Muscle of back (tissue), 11 donors: ENCODE data around the gene ATP9A. TPM values are rescaled to one million over a fixed set of nuclear protein-coding genes. Genes with fewer than 3 reads are reported as not detected.
A peak's percentile ranks its signal among the peaks of the same experiment; 100 is the strongest.
"Not testable (repeated sequence)": the region's sequence is repeated elsewhere in the genome, so short reads cannot be mapped to it uniquely, and the experiment has no call there.

Experiments used
- DNase-seq, 3 donors: peaks; one replicate each; pipeline versions ENCODE4 v3.0.0 to v3.0.0-alpha.2; 2013
- polyA plus RNA-seq, 10 donors: library from polyadenylated mRNA; unstranded; fragments of 120-200 nt; gene quantifications; one replicate each; pipeline ENCODE4 v1.2.1, GENCODE V29; 2013; ENCODE audit not compliant: insufficient read length in 10 of 10

Gene ATP9A
- polyA plus RNA-seq, 10 donors = 45.9 to 97.3 (median 59.9) TPM

- no peak for DNase-seq
Measured at GRCh38 chr20:51797357-51798025, 29.3 kb upstream of the ATP9A start.

- no peak for DNase-seq
Measured at GRCh38 chr20:51796340-51796739, 28.1 kb upstream of the ATP9A start.

GRCh38 chr20:51792960-51793359 lies 24.8 kb upstream of the ATP9A start:
- DNase-seq = no peak

GRCh38 chr20:51791626-51792025 lies 23.4 kb upstream of the ATP9A start:
- no peak for DNase-seq

- no peak for DNase-seq
Measured at GRCh38 chr20:51790256-51790655, 22.1 kb upstream of the ATP9A start.

GRCh38 chr20:51789434-51789833 lies 21.2 kb upstream of the ATP9A start:
- DNase-seq = no peak

- DNase-seq = no peak
Measured at GRCh38 chr20:51788822-51789221, 20.6 kb upstream of the ATP9A start.

GRCh38 chr20:51784299-51784698 lies 16.1 kb upstream of the ATP9A start:
- no peak for DNase-seq

- not testable (repeated sequence) for DNase-seq
Measured at GRCh38 chr20:51778229-51778759, 10.1 kb upstream of the ATP9A start.

- DNase-seq = no peak
Measured at GRCh38 chr20:51775241-51775640, 7.1 kb upstream of the ATP9A start.

- no peak for DNase-seq
Measured at GRCh38 chr20:51772236-51772635, 4.0 kb upstream of the ATP9A start.

- DNase-seq = no peak
Measured at GRCh38 chr20:51769976-51770615, 1.9 kb upstream of the ATP9A start.

GRCh38 chr20:51768759-51769517 lies 748 bp upstream of the ATP9A start:
- DNase-seq = peak in 1 of 3 donors; percentile 53

GRCh38 chr20:51766994-51767866 lies 960 bp downstream of the ATP9A start:
- DNase-seq = peak in 2 of 3 donors; percentile 16 to 57

- DNase-seq = not testable (repeated sequence)
Measured at GRCh38 chr20:51765381-51765780, 2.8 kb downstream of the ATP9A start.

- DNase-seq = peak in 1 of 3 donors; percentile 10
Measured at GRCh38 chr20:51763965-51764602, 4.1 kb downstream of the ATP9A start.

- DNase-seq = no peak
Measured at GRCh38 chr20:51760905-51761546, 7.2 kb downstream of the ATP9A start.

GRCh38 chr20:51759769-51760510 lies 8.2 kb downstream of the ATP9A start:
- DNase-seq = peak in 1 of 3 donors; percentile 13

GRCh38 chr20:51758978-51759544 lies 9.1 kb downstream of the ATP9A start:
- DNase-seq = no peak
